ENCODE data around the gene TLE4.
A peak's percentile ranks its signal among the peaks of the same experiment; 100 is the strongest.

Gene TLE4

DNA sequence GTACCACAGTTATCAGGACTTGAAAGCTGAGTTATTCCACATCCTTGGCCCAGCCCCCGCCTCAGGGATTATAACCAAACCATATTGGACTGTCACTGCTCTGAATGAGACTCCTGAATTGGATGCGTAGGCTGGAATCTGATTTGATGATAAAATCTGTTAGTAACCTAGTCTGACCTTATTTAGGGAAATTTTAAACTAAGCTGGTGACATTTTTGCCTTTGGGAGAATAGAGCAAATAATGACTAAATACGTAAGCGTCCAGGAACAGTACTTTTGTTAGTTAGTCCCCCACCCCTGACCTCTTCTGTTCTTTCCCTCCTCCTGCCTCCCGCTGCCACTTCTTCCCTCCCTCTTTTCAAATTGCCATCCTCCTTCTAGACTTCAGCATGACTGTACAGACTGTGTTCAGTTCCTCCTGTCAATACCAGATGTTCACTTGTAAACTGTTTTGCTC, 92.6 kb downstream of the TLE4 start:
- DNase-seq (ENCODE audit: low spot score), result no peak

DNA sequence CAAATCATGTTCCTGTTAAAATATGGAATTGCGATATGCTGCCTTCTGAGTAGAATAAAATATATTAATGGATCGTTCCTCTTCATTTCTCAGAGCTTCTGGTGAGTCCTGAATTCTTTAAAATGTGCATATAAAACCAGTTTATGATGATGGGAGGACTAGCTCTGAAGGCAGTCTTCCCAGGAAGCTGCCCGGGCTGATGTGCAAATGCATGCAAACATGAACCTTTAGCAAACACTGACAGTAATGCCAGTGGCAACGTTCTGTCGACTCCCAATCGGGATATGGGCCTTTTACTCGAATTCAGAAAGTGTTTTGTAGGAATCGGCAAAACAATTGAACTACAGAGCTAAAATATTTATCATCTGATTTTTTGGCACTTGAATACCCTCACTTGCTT, 93.6 kb downstream of the TLE4 start:
- no peak for DNase-seq (ENCODE audit: low spot score)

- DNase-seq (ENCODE audit: low spot score), result no peak
Measured at GRCh38 chr9:79665931-79666330, 94.2 kb downstream of the TLE4 start.

GRCh38 chr9:79667120-79667519, 95.4 kb downstream of the TLE4 start:
- no peak for DNase-seq (ENCODE audit: low spot score)

DNA sequence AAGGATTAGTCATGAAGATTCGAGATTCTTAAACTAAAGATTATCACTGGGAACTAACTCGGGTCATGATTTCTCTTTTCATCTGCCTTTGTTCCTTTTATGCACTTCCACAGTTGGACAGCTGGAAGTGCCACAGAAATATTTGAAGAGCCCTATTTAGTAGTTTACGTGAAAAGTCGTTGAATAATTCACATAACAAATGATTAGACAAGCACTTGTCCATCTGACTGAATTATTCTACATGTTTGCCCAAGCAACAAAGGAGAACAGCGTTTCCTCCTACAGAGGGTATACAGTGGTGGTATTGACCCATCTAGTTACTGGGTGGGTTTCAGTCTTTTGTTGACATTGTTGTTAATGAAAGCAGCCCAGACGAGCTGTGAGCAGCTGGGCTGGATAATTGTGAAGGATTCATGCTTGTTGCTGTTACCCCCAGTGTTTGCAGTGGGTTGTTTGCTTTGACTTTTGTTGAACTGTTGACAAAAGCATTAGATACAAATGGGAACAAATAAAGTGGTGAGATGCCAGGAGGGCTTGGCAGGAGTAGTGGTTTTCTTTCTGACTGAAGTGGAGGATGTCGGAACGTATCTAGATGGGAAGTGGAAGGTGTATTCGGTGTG, 96.2 kb downstream of the TLE4 start:
- DNase-seq (ENCODE audit: low spot score), result no peak

GRCh38 chr9:79668956-79669355, 97.2 kb downstream of the TLE4 start:
- no peak for DNase-seq (ENCODE audit: low spot score)

GRCh38 chr9:79670269-79670961, 98.7 kb downstream of the TLE4 start:
- no peak for DNase-seq (ENCODE audit: low spot score)

- no peak for DNase-seq (ENCODE audit: low spot score)
Measured at GRCh38 chr9:79671558-79671957, 99.8 kb downstream of the TLE4 start.

- DNase-seq (ENCODE audit: low spot score), result no peak
Measured at GRCh38 chr9:79672236-79672635, 100.5 kb downstream of the TLE4 start.

- no peak for DNase-seq (ENCODE audit: low spot score)
Measured at GRCh38 chr9:79672891-79673290, 101.1 kb downstream of the TLE4 start.

GRCh38 chr9:79673614-79674013, 101.8 kb downstream of the TLE4 start:
- DNase-seq (ENCODE audit: low spot score), result no peak

GRCh38 chr9:79674052-79674777, 102.5 kb downstream of the TLE4 start:
- DNase-seq (ENCODE audit: low spot score), result no peak

- DNase-seq (ENCODE audit: low spot score), result no peak
Measured at GRCh38 chr9:79681576-79681975, 109.8 kb downstream of the TLE4 start.

DNA sequence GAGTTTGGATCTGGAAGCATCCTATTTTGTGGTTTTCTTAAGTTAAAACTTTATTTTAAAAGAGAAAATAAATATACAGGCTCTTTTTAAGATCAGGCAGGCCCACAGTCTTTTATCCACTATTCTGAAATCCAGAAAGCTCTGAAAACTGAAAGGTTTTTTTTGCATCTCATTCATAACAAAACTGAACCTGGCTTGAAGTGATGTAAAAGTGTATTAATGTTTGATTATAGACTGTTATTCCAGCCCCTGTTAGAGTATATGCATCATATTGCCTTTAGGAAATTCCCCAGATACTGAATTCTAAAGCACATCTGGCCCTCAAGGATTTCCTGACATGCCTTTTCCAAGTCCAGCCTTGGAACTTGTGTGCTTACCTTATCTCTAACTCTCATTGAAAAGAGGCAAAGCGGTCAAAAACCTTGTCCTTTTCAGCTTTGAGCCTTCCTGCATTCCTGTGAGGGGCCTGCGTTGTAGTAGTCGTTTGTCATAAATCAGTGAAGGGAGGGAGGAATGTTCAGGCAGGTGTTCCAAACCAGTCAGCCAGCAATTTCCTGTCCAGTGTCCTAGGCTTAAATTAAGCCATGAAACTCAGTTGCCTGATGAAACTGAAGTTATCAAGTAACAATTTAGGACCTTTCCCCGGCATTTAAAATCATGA, 110.4 kb downstream of the TLE4 start:
- no peak for DNase-seq (ENCODE audit: low spot score)

DNA sequence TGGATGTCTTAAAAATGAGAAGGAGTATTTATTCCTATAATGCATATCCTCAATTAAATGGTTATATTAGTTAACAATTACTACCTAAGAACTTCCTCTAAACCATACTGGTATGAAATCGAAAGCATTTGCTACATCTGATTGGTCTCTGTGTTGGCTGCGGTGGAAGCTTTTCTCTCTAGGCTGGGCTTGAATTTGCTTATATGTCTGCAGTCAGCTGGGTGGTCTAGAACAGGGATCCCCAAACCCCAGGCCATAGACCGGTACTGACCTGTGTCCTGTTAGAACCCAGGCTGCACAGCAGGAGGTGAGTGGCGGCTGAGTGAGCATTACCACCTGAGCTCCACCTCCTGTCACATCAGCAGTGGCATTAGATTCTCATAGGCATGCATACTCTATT, 112.3 kb downstream of the TLE4 start:
- DNase-seq (ENCODE audit: low spot score), result no peak

GRCh38 chr9:79684711-79685575, 113.2 kb downstream of the TLE4 start:
- DNase-seq (ENCODE audit: low spot score), result no peak

DNA sequence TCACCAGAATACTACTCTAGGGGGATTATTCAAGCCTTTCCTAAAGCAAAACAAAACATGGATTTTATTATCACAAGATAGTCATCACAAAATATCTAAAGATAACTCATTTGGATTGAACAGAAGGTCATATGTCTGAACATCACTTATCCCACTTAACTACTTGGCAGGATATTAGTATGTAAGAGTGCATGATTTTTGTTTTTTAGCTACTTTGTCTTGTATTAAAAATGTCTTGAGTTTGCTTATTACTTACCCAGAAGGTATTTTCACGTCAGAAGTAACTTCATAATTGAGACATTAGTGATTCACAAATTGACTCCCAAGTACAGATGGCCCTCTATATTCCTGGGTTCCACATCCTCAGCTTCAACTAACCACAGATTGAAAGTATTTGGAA, 113.8 kb downstream of the TLE4 start:
- no peak for DNase-seq (ENCODE audit: low spot score)

DNA sequence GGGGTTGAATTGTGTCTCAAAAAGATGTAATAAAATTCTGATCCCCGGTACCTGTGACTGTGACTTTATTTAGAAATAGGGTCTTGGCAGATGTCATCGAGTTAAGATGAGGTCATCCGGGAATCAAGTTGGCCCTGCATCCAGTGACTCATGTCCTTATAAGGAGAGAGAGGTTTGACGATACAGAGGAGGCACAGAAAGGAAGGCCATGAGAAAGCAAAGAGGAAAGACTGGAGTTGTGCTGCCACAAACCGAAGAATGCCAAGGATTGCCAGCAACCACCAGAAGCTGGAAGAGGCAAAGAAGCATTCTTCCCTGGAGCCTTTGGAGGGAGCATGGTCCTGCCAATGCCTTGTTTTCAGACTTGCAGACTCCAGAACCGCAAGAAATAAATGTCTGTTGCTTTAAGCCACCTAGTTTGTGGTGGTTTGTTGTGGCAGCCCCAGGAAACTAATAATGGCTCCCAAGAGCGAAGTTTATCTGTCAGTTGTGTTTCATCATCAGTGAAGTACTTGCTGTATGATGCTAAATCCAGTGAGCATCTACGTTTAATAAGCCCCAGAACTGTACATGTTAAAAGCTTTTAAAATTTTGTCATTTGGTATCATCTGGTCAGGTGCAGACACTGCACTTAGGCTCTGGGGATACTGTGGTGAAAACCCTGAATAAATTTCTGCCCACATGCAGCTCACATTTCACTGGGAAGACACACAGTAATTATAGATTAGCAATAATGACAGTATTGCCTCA, 114.8 kb downstream of the TLE4 start:
- DNase-seq (ENCODE audit: low spot score), result no peak

DNA sequence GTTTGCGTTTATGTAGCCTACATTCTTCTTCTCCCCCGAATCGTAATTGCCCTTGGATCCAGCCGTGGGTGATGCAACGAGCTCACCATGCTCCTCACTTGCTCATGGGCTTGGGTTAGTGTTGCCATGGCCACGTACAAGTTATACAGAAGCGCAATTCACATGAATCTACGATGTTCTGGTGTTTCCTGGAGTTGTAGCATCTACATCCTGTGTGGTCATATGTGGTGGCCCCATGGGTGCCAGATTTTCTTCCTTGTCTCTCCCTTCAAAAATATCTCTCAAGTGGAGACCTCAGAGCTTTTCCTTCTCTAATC, 115.3 kb downstream of the TLE4 start:
- peak; percentile 4 for DNase-seq (ENCODE audit: low spot score)

- no peak for DNase-seq (ENCODE audit: low spot score)
Measured at GRCh38 chr9:79688363-79688762, 116.6 kb downstream of the TLE4 start.

- DNase-seq (ENCODE audit: low spot score), result no peak
Measured at GRCh38 chr9:79689576-79689975, 117.8 kb downstream of the TLE4 start.

Data from CD4-positive, alpha-beta T cell treated with Interleukin-6 at 100 ng/mL for 8 hours (primary cell).